ENCODE measurements around the gene FER1L5. TPM values are rescaled to one million over a fixed set of nuclear protein-coding genes. Genes with fewer than 3 reads are reported as not detected.

Gene FER1L5
- total RNA-seq, 1 donor from 2014 or later, result 0.51 TPM

DNA sequence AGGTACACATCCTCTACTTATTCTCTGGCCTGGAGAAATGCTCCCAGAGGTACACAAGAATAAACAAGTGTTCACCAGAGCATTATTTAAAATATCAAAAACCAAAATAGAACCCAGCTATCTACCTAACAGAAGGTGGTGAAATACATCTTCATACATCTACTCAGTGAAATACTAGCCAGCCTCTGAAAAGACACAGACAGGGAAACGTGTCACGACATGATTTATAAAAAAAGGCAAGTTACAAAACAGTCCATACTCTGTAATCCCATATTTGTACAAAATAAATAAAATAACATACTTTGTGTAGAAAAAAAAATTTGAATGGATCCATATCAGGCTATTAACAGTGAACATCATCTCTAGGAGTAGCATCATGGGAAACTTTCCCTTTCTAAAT lies 42.6 kb upstream of the FER1L5 start:
- Mint-ChIP-seq H3K4me3 (ENCODE audit: unreplicated experiment) (no peak overlapping the region), H3K9me3 (ENCODE audit: unreplicated experiment) (no peaks in the 10 kb centered on the region), H3K27me3 (ENCODE audit: unreplicated experiment) (no peaks in the 10 kb centered on the region), H3K4me1 (ENCODE audit: low read depth, unreplicated experiment) (no peaks in the 10 kb centered on the region), H3K36me3 (ENCODE audit: unreplicated experiment) (no peaks in the 10 kb centered on the region), H3K27ac (ENCODE audit: unreplicated experiment) (no peak overlapping the region)
- no peak for TF ChIP-seq CTCF (IDR thresholded peaks at IDR 0.05; ENCODE audit: partially characterized antibody, unreplicated experiment)
- no peak for DNase-seq

GRCh38 chr2:96601382-96602292 lies 40.9 kb upstream of the FER1L5 start:
- Mint-ChIP-seq H3K4me3 (ENCODE audit: unreplicated experiment) (no peak overlapping the region), H3K36me3 (ENCODE audit: unreplicated experiment) (peaks cover 9% of the 10 kb centered on the region), H3K4me1 (ENCODE audit: low read depth, unreplicated experiment) (no peaks in the 10 kb centered on the region), H3K27me3 (ENCODE audit: unreplicated experiment) (no peaks in the 10 kb centered on the region), H3K27ac (ENCODE audit: unreplicated experiment) (no peak overlapping the region), H3K9me3 (ENCODE audit: unreplicated experiment) (no peaks in the 10 kb centered on the region)
- no peak for DNase-seq
- TF ChIP-seq CTCF (IDR thresholded peaks at IDR 0.05; ENCODE audit: partially characterized antibody, unreplicated experiment), result no peak

DNA sequence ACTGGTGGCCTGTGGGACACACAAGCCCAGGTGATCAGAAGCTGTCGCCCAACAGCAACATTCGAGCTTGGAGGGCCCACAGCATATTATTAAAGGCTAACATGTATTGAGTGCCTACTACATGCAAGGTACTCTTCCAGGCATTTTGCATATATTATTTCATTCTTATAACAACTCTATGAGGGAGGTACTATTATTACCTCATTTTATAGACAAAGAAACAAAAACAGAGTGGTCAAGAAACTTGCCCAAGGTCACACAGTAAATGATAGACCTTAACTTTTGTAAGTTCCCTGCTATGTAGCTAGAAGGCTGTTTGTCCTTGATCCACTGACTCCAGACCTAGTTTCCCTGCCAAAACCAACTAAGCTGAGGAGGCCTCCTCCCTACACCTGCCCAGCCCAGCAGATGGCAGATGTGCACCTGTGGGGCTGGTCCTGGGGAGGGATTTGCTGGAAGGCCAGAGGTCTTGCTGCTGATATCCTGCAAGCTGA lies 40.2 kb upstream of the FER1L5 start:
- DNase-seq, result no peak
- H3K4me3 Mint-ChIP-seq (ENCODE audit: unreplicated experiment), result no peak overlapping the region

DNA sequence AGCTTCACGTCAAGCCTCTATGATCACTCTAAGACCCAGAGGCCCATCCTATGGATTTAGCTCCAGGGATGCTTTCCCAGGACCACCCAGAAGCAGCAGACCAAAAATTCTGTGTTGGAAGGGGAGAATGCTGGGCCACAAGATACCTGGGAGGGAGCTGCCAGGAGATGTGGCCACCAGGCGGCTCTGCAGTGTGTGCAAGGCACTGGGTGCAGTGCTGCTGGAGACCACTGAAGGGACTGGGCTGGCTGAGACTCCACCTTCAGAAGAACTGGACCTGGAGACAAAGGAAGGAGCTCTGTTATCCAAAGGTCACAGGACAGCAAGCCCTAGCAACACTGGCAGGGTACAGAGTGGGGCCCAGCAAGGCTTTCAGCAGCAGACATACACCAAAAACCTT lies 38.5 kb upstream of the FER1L5 start:
- TF ChIP-seq CTCF (IDR thresholded peaks at IDR 0.05; ENCODE audit: partially characterized antibody, unreplicated experiment), result no peak
- Mint-ChIP-seq H3K9me3 (ENCODE audit: unreplicated experiment) (no peaks in the 10 kb centered on the region), H3K4me1 (ENCODE audit: low read depth, unreplicated experiment) (no peaks in the 10 kb centered on the region), H3K27ac (ENCODE audit: unreplicated experiment) (no peak overlapping the region), H3K4me3 (ENCODE audit: unreplicated experiment) (no peak overlapping the region), H3K27me3 (ENCODE audit: unreplicated experiment) (no peaks in the 10 kb centered on the region), H3K36me3 (ENCODE audit: unreplicated experiment) (peaks cover 11% of the 10 kb centered on the region)
- DNase-seq, result peak; percentile 29

More for the DNA sequence above, 40.2 kb upstream of the FER1L5 start:
- Mint-ChIP-seq H3K36me3 (ENCODE audit: unreplicated experiment) (peaks cover 11% of the 10 kb centered on the region), H3K9me3 (ENCODE audit: unreplicated experiment) (no peaks in the 10 kb centered on the region), H3K4me1 (ENCODE audit: low read depth, unreplicated experiment) (no peaks in the 10 kb centered on the region), H3K27me3 (ENCODE audit: unreplicated experiment) (no peaks in the 10 kb centered on the region), H3K27ac (ENCODE audit: unreplicated experiment) (no peak overlapping the region)
- no peak for TF ChIP-seq CTCF (IDR thresholded peaks at IDR 0.05; ENCODE audit: partially characterized antibody, unreplicated experiment)

All from glutamatergic neuron (in vitro differentiated cells).